TTC549 (cell line): ENCODE measurements around the gene XPO1.

Experiments
- FAIRE-seq: peaks from 2 replicates; lab custom pipeline; 2012; peaks lifted over from hg19 to GRCh38; lab: Jason Lieb, UNC

XPO1 gene

GRCh38 chr2:61433606-61434005 is 104.5 kb downstream of the XPO1 start:
- FAIRE-seq: no peak

- no peak for FAIRE-seq
Measured at GRCh38 chr2:61432990-61433389, 105.2 kb downstream of the XPO1 start.

- FAIRE-seq: no peak
Measured at GRCh38 chr2:61431345-61431744, 106.8 kb downstream of the XPO1 start.
